Thyroid gland (tissue), 4 donors: ENCODE measurements around the gene PNKP. TPM values are rescaled to one million over a fixed set of nuclear protein-coding genes. Genes with fewer than 3 reads are reported as not detected.

Experiments
- DNase-seq, 2 donors: peaks; one replicate each; pipeline ENCODE4 v3.0.0-alpha.2; 2019
- H3K27ac ChIP-seq, 3 donors: fragments of 200-600 bp; sonication (generic); 1 replicate in 2 of 3; 2 replicates in 1 of 3; pipeline ENCODE4 v1.5.1; 2016 to 2019; ENCODE audit warnings: mild to moderate bottlenecking in 1 of 3, moderate library complexity in 1 of 3
- H3K27me3 ChIP-seq: fragments of 200-600 bp; sonication (generic); one replicate; pipeline ENCODE4 v1.5.1; 2019
- H3K36me3 ChIP-seq, 2 donors: fragments of 200-600 bp; sonication (generic); one replicate each; pipeline ENCODE4 v1.5.1; 2016 to 2019
- H3K4me1 ChIP-seq, 2 donors: fragments of 200-600 bp; sonication (generic); one replicate each; pipeline ENCODE4 v1.5.1; 2017 to 2019
- H3K4me3 ChIP-seq, 3 donors: fragments of 200-600 bp; sonication (generic); replicated peaks in 1 of 3; 1 replicate in 2 of 3; 2 replicates in 1 of 3; pipeline ENCODE4 v1.5.1; 2016; ENCODE audit warnings: mild to moderate bottlenecking in 1 of 3
- H3K9me3 ChIP-seq: fragments of 200-600 bp; sonication (generic); one replicate; pipeline ENCODE4 v1.5.1; 2017
- POLR2A ChIP-seq, 2 donors: fragments of 450-650 bp; IDR thresholded peaks; one replicate each; pipeline ENCODE4 v1.6.1; 2017; ENCODE audit warnings: antibody characterized with exemption in 2 of 2, mild to moderate bottlenecking in 2 of 2, moderate library complexity in 1 of 2
- WGBS, 2 donors: methylation state at CpG; one replicate each; pipeline ENCODE4 v1.1.5; 2017; 5-methylcytosine and 5-hydroxymethylcytosine counted together
- intact Hi-C: fragments of 100-400 bp; cut with DNase I; formaldehyde crosslinking; loops from one replicate; pipeline ENCODE4 v1.15.1; 2023
- total RNA-seq, 4 donors: library from RNA; depleted of rRNA; stranded (reverse); fragments of >200 nt; gene quantifications; one replicate each; pipeline ENCODE4 v1.2.3, GENCODE V29; 2016
- TF ChIP-seq, protein P1 (sequence below), 6 experiments: fragments of 200-600 bp in 3 of 6; fragments of 450-650 bp in 3 of 6; sonication (generic) in 3 of 6; IDR thresholded peaks; one replicate each; pipeline ENCODE4 v1.5.1; 2016 to 2019; ENCODE audit warnings: antibody characterized with exemption in 6 of 6, mild to moderate bottlenecking in 2 of 6, inconsistent platforms in 1 of 6, moderate library complexity in 1 of 6

Gene PNKP
- total RNA-seq, 4 donors from 2014 or later: 54.6 to 124 (median 84.3) TPM

DNA sequence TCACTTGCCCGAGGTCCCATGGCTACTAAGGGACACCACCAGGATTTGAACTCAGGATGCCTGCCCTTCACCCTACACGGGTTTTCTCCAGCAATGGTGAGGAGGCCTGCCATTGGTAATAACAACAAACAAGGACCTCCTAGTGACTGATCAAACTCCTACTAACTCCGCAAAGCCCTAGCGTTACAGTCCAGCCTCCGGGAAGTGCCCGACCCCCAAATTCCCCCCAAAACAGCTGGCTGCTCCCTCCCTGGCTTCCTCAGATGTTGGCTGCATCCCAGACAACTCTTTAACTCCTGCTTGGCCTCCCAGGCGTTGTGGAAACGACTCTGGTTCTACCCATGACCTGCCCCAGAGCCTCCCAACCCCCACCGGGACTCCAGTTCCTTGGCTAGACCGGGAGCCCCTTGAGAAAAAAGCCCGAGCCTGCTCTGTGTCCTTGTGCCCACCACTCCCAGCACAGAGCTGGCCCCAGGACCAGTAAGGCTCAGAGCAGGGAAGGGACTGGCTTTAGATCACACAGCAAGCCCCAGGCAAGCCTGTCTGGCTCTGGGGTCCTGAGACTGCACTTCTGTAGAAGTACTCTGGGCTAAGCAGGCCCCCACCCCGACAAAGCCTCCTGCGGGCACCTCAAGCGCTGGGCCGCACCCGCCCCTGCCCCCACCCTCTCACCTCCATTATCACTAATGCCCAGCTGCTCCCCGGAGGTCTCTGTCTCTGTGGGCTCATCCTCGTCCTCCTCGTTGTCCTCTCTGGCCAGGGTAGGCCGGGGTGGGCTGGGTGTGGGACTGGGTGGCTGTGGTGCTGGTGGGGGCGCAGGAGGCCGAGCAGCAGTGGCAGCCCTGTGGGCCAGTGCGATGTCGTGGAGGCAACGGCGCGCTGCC lies 5.1 kb upstream of the PNKP start:
- H3K4me1 ChIP-seq: peaks cover 25 to 36% of the 10 kb centered on the region in 2 donors
- 83 to 88% methylated on average over 16 to 26 of the region's 27 CpGs for WGBS, 2 donors
- no peak for TF ChIP-seq POLR2A (IDR thresholded peaks at IDR 0.05)
- TF ChIP-seq, protein P1, sequence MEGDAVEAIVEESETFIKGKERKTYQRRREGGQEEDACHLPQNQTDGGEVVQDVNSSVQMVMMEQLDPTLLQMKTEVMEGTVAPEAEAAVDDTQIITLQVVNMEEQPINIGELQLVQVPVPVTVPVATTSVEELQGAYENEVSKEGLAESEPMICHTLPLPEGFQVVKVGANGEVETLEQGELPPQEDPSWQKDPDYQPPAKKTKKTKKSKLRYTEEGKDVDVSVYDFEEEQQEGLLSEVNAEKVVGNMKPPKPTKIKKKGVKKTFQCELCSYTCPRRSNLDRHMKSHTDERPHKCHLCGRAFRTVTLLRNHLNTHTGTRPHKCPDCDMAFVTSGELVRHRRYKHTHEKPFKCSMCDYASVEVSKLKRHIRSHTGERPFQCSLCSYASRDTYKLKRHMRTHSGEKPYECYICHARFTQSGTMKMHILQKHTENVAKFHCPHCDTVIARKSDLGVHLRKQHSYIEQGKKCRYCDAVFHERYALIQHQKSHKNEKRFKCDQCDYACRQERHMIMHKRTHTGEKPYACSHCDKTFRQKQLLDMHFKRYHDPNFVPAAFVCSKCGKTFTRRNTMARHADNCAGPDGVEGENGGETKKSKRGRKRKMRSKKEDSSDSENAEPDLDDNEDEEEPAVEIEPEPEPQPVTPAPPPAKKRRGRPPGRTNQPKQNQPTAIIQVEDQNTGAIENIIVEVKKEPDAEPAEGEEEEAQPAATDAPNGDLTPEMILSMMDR (IDR thresholded peaks at IDR 0.05): no peak

DNA sequence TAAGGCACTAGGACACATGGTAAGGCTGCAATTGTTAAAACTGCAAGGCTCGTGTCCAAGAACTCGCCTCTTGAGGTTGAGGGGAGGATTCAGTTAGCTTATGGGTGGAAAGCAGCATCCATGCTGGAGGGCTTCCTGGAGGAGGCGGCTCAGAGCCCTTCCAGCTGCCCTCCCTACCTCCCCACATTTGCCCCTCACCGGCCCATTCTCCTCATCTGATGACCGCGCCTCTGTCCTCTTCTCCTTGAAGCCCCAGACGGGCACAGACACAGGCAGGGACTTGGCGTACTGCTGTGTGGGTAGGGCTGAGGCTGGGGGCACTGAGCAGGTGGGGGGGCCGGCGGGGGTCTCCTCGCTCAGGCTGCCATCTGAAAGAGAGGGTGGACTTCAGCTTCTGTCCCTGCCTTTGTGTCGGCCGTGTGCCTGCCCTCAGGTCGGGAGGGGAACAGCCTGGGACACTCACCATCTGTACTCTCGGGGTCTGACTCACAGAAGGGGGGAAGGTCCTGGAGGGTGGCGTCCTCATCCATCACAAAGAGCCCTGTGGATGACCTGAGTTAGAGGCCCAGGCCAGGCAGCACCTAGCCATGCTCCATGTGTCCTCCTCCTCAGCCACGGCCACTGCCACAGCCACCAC lies 4.1 kb upstream of the PNKP start:
- TF ChIP-seq, protein P1 (IDR thresholded peaks at IDR 0.05): no peak
- TF ChIP-seq POLR2A (IDR thresholded peaks at IDR 0.05): no peak
- no peaks in the 10 kb centered on the region for H3K9me3 ChIP-seq
- H3K4me3 ChIP-seq: no peak overlapping the region
- WGBS, 2 donors: 89 to 94% methylated on average over 12 to 17 of the region's 17 CpGs
- no peaks in the 10 kb centered on the region for H3K27me3 ChIP-seq
- H3K4me1 ChIP-seq: peaks cover 29 to 39% of the 10 kb centered on the region in 2 donors
- H3K36me3 ChIP-seq: peaks cover 3 to 7% of the 10 kb centered on the region in 2 donors
- no peak overlapping the region for H3K27ac ChIP-seq
- DNase-seq: no peak
- intact Hi-C loops: loop anchor here (10.0 kb wide), 1 partner anchor 107 kb away; the partner anchor contains the start of genes AP2A1 and TSKS

More for the DNA sequence above, 5.1 kb upstream of the PNKP start:
- H3K27me3 ChIP-seq: no peaks in the 10 kb centered on the region
- no peaks in the 10 kb centered on the region for H3K9me3 ChIP-seq
- H3K4me3 ChIP-seq: no peak overlapping the region
- DNase-seq: no peak
- intact Hi-C loops: loop anchor here (10.0 kb wide), 1 partner anchor 108 kb away; the partner anchor contains the start of genes AP2A1 and TSKS
- H3K36me3 ChIP-seq: peaks cover 3 to 7% of the 10 kb centered on the region in 2 donors
- no peak overlapping the region for H3K27ac ChIP-seq

DNA sequence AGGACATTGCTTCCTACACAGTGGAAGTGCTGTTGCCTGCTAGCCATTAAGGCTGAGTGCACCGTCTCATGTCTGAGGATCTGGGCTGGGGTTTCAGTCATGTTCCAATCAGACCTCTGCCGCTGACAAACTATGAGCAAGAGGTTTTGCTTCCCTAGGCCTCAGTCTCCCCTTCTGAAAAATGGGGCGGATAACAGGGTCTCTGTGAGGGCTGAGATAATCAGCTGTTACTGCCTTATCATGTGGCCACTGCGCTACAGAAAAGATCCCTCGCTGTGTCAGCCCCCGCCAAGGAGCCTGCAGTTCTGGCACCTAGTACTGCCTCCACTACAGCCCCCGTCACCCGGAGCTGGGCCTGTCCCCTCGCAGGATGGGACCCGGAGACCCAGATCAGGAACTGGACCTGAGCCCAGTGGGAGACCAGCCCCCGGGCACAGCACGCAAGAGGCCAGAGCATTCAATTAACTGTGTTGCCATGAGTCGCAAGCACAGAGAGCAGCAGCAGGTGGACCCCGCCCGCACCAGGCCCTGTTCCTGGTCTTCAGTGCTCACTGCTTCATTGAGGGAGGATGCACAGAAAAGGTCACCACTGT lies 3.0 kb upstream of the PNKP start:
- Histone ChIP-seq H3K27me3 (no peaks in the 10 kb centered on the region), H3K4me1 (peaks cover 27 to 46% of the 10 kb centered on the region in 2 donors), H3K27ac (peak overlapping the region; percentile 85 to 87 (median 86)), H3K36me3 (peaks cover 3 to 7% of the 10 kb centered on the region in 2 donors), H3K4me3 (peak overlapping the region in 2 of 3 donors; percentile 48 to 55), H3K9me3 (no peaks in the 10 kb centered on the region)
- intact Hi-C loops: loop anchor here (10.0 kb wide), 1 partner anchor 106 kb away; the partner anchor contains the start of genes AP2A1 and TSKS
- TF ChIP-seq, protein P1 (IDR thresholded peaks at IDR 0.05): no peak
- no peak for TF ChIP-seq POLR2A (IDR thresholded peaks at IDR 0.05)
- 82 to 88% methylated on average over 6 to 12 of the region's 15 CpGs for WGBS, 2 donors
- no peak for DNase-seq

DNA sequence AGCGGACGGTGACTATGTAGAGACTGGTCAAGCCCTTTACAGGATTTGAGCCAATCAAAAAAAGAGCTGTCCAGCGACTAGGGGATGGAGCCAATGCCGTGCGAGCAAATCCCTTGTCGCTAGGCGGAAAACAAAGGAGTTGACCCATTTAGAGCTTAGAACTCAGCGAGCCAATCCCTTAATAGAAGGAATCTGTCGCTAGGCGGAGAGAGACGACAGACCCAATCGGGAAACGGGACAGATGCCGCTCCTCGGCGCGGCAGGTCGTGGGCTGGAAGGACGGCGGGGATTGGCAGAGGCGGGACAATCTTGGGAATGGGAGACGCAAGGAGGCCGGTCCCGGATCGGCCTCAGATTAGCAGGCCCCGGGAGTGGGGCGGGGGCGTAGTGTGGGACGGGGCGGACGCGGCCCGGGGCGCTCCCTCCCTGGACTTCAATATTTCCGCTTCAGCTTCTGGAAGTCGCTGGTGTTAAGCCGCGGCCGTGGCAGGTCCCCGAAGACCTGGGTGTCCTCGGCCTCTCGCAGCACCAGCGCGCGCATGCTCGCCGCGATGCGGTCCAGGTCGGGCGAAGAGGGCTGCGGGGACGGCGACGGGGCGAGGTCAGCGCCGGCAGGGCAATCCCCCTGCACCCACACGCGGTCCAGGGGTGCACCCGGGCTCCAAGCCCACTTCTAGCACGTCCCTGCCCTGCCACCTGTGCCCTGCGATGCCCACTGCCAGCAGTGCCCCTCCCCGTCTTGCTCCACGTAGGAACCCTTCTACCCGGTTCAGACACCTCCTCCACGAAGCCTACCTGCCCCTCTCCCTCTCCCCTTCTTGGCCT lies 2.3 kb upstream of the PNKP start:
- 1% methylated on average over 27 to 37 of the region's 67 CpGs for WGBS, 2 donors
- H3K27me3 ChIP-seq: no peaks in the 10 kb centered on the region
- peak; percentile 96 for DNase-seq
- no peaks in the 10 kb centered on the region for H3K9me3 ChIP-seq
- intact Hi-C loops: loop anchor here (10.0 kb wide), 1 partner anchor 105 kb away; the partner anchor contains the start of genes AP2A1 and TSKS
- TF ChIP-seq, protein P1 (IDR thresholded peaks at IDR 0.05): no peak
- peak in 1 of 2 donors; percentile 83 for TF ChIP-seq POLR2A (IDR thresholded peaks at IDR 0.05)
- H3K4me3 ChIP-seq: peak overlapping the region; percentile 38 to 55 (median 48)
- peaks cover 22 to 46% of the 10 kb centered on the region in 2 donors for H3K4me1 ChIP-seq
- peak overlapping the region; percentile 85 to 89 (median 87) for H3K27ac ChIP-seq
- peaks cover 3 to 7% of the 10 kb centered on the region in 2 donors for H3K36me3 ChIP-seq
